MM.1S (cell line): ENCODE measurements around the gene SMAP1.

ENCODE experiments used
- DNase-seq: peaks from one replicate; pipeline ENCODE4 v3.0.0-alpha.2; 2015
- H2AFZ ChIP-seq: fragments of 300-600 bp; sonication (generic); 2 replicates; pipeline ENCODE4 v1.6.0; 2016; ENCODE audit warnings: antibody characterized with exemption, low read length
- H3F3A ChIP-seq: fragments of 300-600 bp; sonication (generic); 2 replicates; pipeline ENCODE4 v1.6.1; 2016; ENCODE audit warnings: mild to moderate bottlenecking, antibody characterized with exemption, low read length, moderate library complexity, mixed read lengths; ENCODE audit not compliant: insufficient read depth
- H3K27ac ChIP-seq: fragments of 300-600 bp; sonication (generic); 2 replicates; pipeline ENCODE4 v1.5.1; 2016; ENCODE audit warnings: mild to moderate bottlenecking, low read length
- H3K27me3 ChIP-seq: fragments of 300-600 bp; sonication (generic); replicated peaks from 2 replicates; pipeline ENCODE4 v1.6.0; 2016; ENCODE audit warnings: low read length; ENCODE audit not compliant: insufficient read depth
- H3K36me3 ChIP-seq: fragments of 300-600 bp; sonication (generic); replicated peaks from 2 replicates; pipeline ENCODE4 v1.6.1; 2016; ENCODE audit warnings: mild to moderate bottlenecking, low read length, mixed read lengths; ENCODE audit not compliant: insufficient read depth
- H3K4me1 ChIP-seq: fragments of 300-600 bp; sonication (generic); 2 replicates; pipeline ENCODE4 v1.6.1; 2016; ENCODE audit warnings: low read length, mixed read lengths
- H3K4me2 ChIP-seq: fragments of 300-600 bp; sonication (generic); 2 replicates; pipeline ENCODE4 v1.6.0; 2016; ENCODE audit warnings: low read depth, low read length
- H3K4me3 ChIP-seq: fragments of 300-600 bp; sonication (generic); 2 replicates; pipeline ENCODE4 v1.5.1; 2016; ENCODE audit warnings: low read length, mixed read lengths
- H3K79me2 ChIP-seq: fragments of 300-600 bp; sonication (generic); 2 replicates; pipeline ENCODE4 v1.6.1; 2016; ENCODE audit warnings: mixed run types, low read length, mixed read lengths
- H3K9ac ChIP-seq: fragments of 300-600 bp; sonication (generic); 2 replicates; pipeline ENCODE4 v1.6.1; 2016; ENCODE audit warnings: low read length, mixed read lengths
- H3K9me2 ChIP-seq: fragments of 300-600 bp; sonication (generic); replicated peaks from 2 replicates; pipeline ENCODE4 v1.6.1; 2016; ENCODE audit warnings: mild to moderate bottlenecking, low read length, mixed read lengths; ENCODE audit not compliant: insufficient read depth
- H3K9me3 ChIP-seq: fragments of 300-600 bp; sonication (generic); replicated peaks from 2 replicates; pipeline ENCODE4 v1.6.1; 2016; ENCODE audit warnings: mild to moderate bottlenecking, low read length, mixed read lengths; ENCODE audit not compliant: insufficient read depth
- H4K20me1 ChIP-seq: fragments of 300-600 bp; sonication (generic); 2 replicates; pipeline ENCODE4 v1.6.1; 2016; ENCODE audit warnings: mild to moderate bottlenecking, low read length, moderate library complexity, mixed read lengths; ENCODE audit not compliant: insufficient read depth
- EZH2 ChIP-seq: fragments of 300-600 bp; sonication (generic); optimal IDR thresholded peaks from 2 replicates; pipeline ENCODE3; 2017; ENCODE audit warnings: low read depth, mild to moderate bottlenecking, antibody characterized with exemption, low read length, mixed read lengths
- EZH2phosphoT487 ChIP-seq: fragments of 300-600 bp; sonication (generic); IDR thresholded peaks from 2 replicates; pipeline ENCODE4 v1.6.1; 2018; ENCODE audit warnings: antibody characterized with exemption, low read length
- TF ChIP-seq, protein P1 (sequence below): fragments of 300-600 bp; sonication (generic); IDR thresholded peaks from 2 replicates; pipeline ENCODE4 v1.5.1; 2016; ENCODE audit warnings: antibody characterized with exemption, low read length, mixed read lengths

The SMAP1 gene

GRCh38 chr6:70852667-70853246 lies 185.1 kb downstream of the SMAP1 start:
- Histone ChIP-seq H3K27me3 (no peaks in the 10 kb centered on the region), H3F3A (no peaks in the 10 kb centered on the region), H3K79me2 (no peaks in the 10 kb centered on the region), H3K27ac (no peak overlapping the region), H3K4me3 (no peak overlapping the region), H4K20me1 (no peaks in the 10 kb centered on the region), H3K9me3 (no peaks in the 10 kb centered on the region), H3K36me3 (no peaks in the 10 kb centered on the region), H3K4me1 (peaks cover 4% of the 10 kb centered on the region; the same call in 1 of the 2 replicates), H2AFZ (no peak overlapping the region), H3K4me2 (no peak overlapping the region), H3K9me2 (no peaks in the 10 kb centered on the region), H3K9ac (no peak overlapping the region)
- no peak for DNase-seq
- TF ChIP-seq, protein P1, sequence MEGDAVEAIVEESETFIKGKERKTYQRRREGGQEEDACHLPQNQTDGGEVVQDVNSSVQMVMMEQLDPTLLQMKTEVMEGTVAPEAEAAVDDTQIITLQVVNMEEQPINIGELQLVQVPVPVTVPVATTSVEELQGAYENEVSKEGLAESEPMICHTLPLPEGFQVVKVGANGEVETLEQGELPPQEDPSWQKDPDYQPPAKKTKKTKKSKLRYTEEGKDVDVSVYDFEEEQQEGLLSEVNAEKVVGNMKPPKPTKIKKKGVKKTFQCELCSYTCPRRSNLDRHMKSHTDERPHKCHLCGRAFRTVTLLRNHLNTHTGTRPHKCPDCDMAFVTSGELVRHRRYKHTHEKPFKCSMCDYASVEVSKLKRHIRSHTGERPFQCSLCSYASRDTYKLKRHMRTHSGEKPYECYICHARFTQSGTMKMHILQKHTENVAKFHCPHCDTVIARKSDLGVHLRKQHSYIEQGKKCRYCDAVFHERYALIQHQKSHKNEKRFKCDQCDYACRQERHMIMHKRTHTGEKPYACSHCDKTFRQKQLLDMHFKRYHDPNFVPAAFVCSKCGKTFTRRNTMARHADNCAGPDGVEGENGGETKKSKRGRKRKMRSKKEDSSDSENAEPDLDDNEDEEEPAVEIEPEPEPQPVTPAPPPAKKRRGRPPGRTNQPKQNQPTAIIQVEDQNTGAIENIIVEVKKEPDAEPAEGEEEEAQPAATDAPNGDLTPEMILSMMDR: no peak
- TF ChIP-seq EZH2phosphoT487: no peak
- TF ChIP-seq EZH2: no peak

- H3K9me3 ChIP-seq: no peaks in the 10 kb centered on the region
- TF ChIP-seq EZH2 (no peak), EZH2phosphoT487 (no peak)
- TF ChIP-seq, protein P1: no peak
- H3K79me2 ChIP-seq: no peaks in the 10 kb centered on the region
- no peaks in the 10 kb centered on the region for H3K36me3 ChIP-seq
- no peak overlapping the region for H2AFZ ChIP-seq
- no peaks in the 10 kb centered on the region for H3K27me3 ChIP-seq
- H3K4me1 ChIP-seq: no peaks in the 10 kb centered on the region
- no peaks in the 10 kb centered on the region for H3K9me2 ChIP-seq
- H3K4me2 ChIP-seq: no peak overlapping the region
- no peaks in the 10 kb centered on the region for H4K20me1 ChIP-seq
- H3K4me3 ChIP-seq: no peak overlapping the region
- H3K27ac ChIP-seq: no peak overlapping the region
- H3K9ac ChIP-seq: no peak overlapping the region
- no peaks in the 10 kb centered on the region for H3F3A ChIP-seq
- DNase-seq: no peak
Observed at GRCh38 chr6:70857387-70858077, 189.8 kb downstream of the SMAP1 start.

DNA sequence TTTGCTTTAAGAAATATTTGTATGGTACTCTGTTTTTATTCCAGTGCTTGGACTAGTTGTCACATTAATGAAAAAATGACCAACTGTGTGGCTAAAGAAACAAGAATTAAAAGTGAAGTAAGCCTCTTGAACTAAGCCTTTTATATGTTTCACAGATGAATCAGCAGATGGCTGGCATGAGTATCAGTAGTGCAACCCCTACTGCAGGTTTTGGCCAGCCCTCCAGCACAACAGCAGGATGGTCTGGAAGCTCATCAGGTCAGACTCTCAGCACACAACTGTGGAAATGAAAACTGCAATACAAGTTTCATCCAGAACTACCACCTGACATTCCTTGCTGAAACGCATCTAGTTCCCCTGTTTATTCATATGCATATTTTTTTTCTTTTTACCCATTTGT lies 192.4 kb downstream of the SMAP1 start:
- H2AFZ ChIP-seq: no peak overlapping the region
- no peaks in the 10 kb centered on the region for H3K9me3 ChIP-seq
- TF ChIP-seq EZH2 (no peak), EZH2phosphoT487 (no peak)
- TF ChIP-seq, protein P1: no peak
- no peaks in the 10 kb centered on the region for H3K9me2 ChIP-seq
- H3K27ac ChIP-seq: no peak overlapping the region
- DNase-seq: no peak
- no peak overlapping the region for H3K9ac ChIP-seq
- no peaks in the 10 kb centered on the region for H3F3A ChIP-seq
- H3K4me1 ChIP-seq: no peaks in the 10 kb centered on the region
- no peak overlapping the region for H3K4me3 ChIP-seq
- H3K27me3 ChIP-seq: no peaks in the 10 kb centered on the region
- H4K20me1 ChIP-seq: no peaks in the 10 kb centered on the region
- H3K4me2 ChIP-seq: no peak overlapping the region
- H3K79me2 ChIP-seq: no peaks in the 10 kb centered on the region
- no peaks in the 10 kb centered on the region for H3K36me3 ChIP-seq
